T-helper 2 cell treated with Interferon-gamma antibody and Interleukin-4, amounts not matched to agents 100 ng/mL and 5 ng/mL, for 36 hours (primary cell): ENCODE data around the gene ECT2. TPM values are rescaled to one million over a fixed set of nuclear protein-coding genes. Genes with fewer than 3 reads are reported as not detected.
"Not testable (repeated sequence)": the region's sequence is repeated elsewhere in the genome, so short reads cannot be mapped to it uniquely, and the experiment has no call there.

Source experiments
- intact Hi-C: fragments of 100-400 bp; cut with micrococcal nuclease; formaldehyde crosslinking; loops from one replicate; pipeline ENCODE4 v1.15.1; 2023
- total RNA-seq: library from RNA; stranded (reverse); gene quantifications from 2 replicates; pipeline ENCODE4 v1.2.3, GENCODE V29; 2022

Gene ECT2
- total RNA-seq, 1 donor from 2014 or later, result 52.8 TPM

GRCh38 chr3:172803489-172803888 is 53.0 kb downstream of the ECT2 start:
- intact Hi-C loops, result no loop called here

DNA sequence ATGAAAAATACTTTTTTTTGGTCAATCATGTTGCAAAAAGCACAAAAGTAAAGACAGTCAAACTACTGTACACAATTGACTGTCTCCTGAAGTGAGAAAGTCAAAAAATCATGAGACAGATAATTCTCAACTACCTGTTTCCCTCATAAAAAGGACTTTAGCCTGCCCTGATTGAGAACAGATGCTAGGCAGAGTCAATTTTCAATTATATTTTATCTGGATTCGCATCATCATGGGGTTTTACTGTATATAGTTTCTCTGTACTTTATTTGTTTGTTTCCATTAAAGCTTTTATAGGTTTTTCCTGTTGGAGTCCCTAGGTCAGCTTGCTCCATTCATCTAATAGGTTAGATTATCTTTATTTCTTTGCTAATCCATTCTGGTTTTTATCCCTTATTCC is 53.8 kb downstream of the ECT2 start:
- intact Hi-C loops, result no loop called here

DNA sequence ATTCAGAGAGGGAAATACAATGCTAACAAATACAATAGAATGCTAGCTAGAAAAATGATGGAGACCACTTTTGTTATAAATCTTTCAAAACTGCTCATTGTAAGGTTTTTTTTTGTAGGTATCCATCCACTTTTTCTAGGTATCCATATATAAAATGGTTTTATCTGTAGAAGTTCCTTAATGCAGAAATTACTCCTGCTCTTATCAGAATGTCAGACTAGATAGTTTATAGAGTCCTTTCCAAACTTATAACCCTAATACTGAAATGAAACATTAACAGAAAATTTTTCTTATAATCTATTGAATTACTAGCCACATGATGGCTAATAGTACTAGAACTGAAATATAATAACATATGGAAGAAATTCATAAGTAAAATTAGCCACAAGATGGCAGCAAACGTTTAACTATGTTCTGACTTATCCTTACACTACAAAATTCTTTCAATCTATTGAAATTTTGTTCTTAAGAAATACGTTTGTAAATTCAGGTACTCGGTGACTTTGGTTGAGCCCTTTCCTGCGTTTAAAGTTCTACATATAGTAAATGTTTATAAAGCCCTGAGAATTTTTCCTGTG is 58.5 kb downstream of the ECT2 start:
- intact Hi-C loops, result no loop called here

- intact Hi-C loops, result no loop called here
Observed at GRCh38 chr3:172811099-172811498, 60.6 kb downstream of the ECT2 start.

DNA sequence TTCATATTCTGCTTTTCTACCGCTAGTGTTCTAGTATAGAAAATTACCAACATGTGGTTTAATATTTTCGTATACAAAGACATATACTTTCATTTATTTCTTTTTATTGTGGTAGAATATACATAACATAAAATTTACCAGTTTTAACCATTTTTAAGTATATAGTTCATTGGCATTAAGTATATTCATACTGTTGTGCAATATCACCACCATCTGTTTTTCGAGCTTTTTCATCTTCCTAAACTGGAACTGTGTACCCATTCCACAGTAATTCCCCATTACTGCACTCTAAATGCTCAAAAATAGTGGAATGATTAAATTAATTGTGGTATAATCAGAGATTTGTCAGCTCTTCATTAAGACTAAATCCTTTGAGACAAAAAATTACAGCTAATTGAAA is 62.9 kb downstream of the ECT2 start:
- intact Hi-C loops, result no loop called here

DNA sequence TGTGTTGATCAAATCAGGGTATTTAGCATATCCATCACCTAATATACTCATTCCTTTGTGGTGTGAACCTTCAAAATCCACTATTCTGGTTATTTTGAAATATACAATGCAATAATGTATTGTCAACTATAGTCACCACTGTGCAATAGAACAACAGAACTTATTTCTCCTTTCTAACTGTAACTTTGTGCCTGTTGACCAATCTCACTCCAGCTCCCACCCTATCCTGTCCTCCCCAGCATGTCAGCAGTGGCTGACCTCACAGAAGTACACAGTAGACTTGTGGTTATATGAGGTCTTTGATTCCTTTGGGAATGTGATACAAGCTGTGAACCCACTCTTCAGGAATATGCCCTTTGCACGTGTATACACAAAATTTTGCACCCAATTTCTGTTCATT is 64.2 kb downstream of the ECT2 start:
- intact Hi-C loops, result no loop called here

DNA sequence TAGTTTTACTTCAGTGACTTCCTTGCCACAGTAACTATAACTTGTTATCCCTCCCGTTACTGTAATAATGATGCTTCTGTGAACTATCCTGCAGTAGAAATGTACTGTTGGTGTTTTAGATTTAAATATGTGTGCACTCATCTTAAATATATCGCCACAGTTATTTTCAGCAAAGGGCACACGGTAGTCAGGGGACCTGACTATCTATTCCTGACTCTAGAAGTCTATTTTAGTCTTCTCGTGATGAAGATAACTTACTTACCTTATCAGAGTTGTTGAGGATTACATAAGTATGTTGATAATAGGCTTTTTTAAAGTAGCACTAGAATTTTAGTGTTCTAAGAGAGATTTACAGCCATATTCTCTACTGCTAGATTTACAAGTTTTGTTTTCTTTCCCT is 65.3 kb downstream of the ECT2 start:
- intact Hi-C loops, result no loop called here

DNA sequence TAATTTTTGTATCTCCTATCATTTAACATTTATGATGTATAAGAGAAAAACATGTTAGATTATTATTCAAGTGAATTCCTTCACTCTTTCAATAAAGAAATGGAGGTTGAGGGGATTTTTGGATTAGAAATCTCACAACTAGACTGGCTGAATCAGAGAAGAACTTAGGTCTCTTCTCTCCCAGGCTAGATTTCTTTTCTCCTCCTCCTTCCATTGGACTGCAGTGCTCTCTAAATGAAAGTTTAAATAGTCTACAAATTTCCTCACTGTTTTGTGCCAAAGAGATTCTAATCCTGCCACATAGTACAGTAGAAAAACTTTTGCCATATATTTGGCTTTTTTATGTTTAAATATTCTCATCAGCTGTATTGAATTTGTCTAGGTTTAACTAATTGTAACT is 65.8 kb downstream of the ECT2 start:
- intact Hi-C loops, result no loop called here

DNA sequence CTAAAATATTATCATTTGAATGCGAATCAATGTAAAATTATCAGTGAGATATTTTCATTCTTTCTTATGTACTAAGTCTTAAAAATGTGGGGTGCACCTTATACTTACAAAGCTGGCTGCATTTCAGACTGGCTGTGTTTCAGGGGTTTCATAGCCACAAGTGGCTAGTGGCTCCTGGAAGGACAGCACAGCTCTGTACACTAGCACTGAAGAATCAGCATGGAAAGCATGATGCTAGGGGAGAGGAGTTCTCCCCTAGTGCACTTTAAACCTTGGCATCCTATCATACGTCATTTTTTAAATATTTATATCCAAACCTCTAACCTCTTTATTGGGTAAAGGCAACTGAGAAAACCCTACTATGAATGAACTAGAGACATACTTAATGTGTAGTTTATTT is 66.4 kb downstream of the ECT2 start:
- intact Hi-C loops, result no loop called here

- intact Hi-C loops, result no loop called here
Observed at GRCh38 chr3:172820492-172820891, 70.0 kb downstream of the ECT2 start.

GRCh38 chr3:172824229-172824628 is 73.7 kb downstream of the ECT2 start:
- intact Hi-C loops, result no loop called here

- intact Hi-C loops, result not testable (repeated sequence)
Observed at GRCh38 chr3:172827231-172827630, 76.7 kb downstream of the ECT2 start.

- intact Hi-C loops, result no loop called here
Observed at GRCh38 chr3:172832983-172833382, 82.5 kb downstream of the ECT2 start.

GRCh38 chr3:172836390-172836997 is 86.0 kb downstream of the ECT2 start:
- intact Hi-C loops, result no loop called here

- intact Hi-C loops, result loop anchor here (2.0 kb wide), 1 partner anchor 205 kb away; no protein-coding TSS in a partner anchor
Observed at GRCh38 chr3:172839679-172840078, 89.2 kb downstream of the ECT2 start.

GRCh38 chr3:172840463-172840862 is 89.9 kb downstream of the ECT2 start:
- intact Hi-C loops, result no loop called here

GRCh38 chr3:172840913-172841312 is 90.4 kb downstream of the ECT2 start:
- intact Hi-C loops, result no loop called here

DNA sequence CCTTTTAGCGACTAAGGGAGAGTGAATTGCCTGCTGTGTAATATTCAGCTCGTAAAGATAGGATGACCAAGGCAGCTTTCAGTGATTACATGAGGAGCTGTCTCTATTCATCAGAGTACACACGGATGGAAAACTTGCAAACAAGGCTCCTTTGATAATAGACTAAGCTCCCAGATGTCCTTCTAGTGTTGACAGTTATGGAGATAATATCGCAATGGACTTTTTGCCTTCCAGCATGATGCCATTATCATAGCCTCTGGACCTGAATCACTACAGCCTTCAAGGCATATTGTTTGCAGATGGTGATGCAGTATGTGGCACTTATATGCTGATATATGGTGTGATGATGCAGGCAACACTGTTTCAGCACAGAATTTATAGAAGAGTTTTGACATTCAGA is 93.9 kb downstream of the ECT2 start:
- intact Hi-C loops, result no loop called here

DNA sequence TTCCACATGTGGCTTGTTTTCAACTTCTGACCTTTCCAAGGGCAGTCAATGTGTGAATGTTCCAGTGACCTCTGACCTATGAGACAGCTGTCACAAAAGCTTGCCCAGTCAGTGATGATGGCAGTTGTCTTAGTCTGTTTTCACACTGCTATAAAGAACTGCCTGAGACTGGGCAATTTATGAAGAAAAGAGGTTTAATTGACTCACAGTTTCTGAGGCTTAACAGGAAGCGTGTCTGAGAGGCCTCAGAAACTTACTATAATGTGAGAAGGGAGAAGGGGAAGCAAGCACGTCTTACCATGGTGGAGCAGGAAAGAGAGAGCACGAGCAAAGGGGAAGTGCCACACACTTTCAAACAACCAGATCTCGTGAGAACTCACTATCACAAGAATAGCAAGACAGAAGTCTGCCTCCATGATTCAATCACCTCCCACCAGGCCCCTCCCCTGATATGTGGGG is 95.6 kb downstream of the ECT2 start:
- intact Hi-C loops, result no loop called here

DNA sequence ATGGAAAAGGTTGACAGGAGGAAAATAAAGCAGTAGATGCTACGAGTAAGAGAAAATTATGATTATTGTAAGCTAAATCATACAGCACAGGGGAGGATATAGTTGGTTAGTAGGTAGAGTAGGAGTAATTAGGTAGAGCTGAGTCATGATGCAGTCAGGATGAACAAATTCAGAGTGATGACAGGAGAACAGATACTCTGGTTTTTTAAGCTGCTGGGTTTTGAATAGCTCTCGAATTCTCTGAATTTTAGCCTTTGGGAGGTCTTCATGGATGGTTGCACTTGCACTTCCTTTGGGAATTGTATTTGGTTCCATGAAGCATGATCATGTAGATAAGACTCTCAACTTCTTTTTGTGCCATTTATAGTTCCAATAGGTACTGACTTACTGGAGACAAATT is 96.2 kb downstream of the ECT2 start:
- intact Hi-C loops, result no loop called here

DNA sequence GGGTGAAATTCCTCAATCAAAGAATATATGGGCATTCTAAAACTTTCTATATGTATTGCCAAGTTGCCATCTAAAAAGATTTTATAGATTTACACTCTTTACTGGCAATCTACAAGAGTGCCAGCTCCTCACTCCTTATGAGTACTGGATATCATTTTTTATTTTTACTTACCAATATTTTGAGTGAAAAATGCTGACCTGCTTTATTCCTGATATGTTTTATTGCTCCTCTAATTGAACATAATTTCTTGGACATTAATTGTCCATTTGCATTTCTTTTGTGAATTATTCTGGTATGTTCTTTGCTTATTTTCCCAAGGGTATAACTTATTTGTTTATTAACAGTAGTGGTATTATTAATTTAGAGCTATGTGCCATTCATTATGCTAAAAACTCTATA is 96.8 kb downstream of the ECT2 start:
- intact Hi-C loops, result no loop called here

- intact Hi-C loops, result no loop called here
Observed at GRCh38 chr3:172848910-172849309, 98.4 kb downstream of the ECT2 start.

DNA sequence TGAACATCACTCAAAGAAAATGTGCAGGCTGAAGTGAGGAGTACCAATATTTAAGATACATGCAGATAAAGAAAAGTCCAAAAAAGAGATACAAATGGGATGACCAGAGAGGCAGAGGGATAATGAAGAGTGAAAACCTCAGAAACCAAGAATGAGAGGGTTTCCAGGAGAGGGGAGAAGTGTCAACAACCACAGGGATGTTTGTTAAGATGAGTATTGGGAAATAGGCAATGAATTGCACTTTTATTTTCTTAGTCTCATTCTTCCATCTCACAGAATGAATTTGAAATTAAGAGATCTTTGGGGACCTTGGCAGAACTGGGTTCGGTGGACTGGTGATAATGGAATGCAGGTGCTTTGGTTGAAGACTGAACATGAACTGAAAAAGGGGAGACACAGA is 102.5 kb downstream of the ECT2 start:
- intact Hi-C loops, result no loop called here
